ENCODE results near the gene ERGIC3.

DNA sequence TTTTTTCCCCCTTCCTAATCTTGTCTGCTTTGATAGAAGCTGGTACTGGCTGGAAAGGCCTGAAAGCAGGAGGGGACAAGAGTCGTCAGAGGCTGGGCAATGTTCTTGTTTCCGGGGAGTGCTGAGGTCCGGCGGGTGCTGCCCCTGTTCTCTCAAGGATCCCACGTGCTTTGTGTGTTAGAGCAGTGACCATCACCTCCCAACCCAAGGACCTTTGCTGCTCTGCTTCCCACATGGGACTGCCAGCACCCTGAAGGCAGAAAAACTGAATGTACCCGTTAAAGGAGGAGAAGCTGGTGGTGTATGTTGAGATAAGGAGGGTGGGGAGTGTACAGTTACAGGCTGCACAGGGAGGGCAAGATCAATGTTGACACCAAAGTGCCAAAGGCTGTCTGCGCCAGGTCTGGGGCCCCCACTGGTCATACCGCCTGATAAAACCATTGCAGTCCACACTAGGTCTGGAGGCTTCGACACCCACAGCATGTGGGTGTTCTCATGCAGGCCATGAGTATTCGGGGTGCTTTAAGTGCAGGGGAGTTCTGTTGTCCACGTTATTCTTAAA, 27.4 kb upstream of the ERGIC3 start:
- TF ChIP-seq, protein P1, sequence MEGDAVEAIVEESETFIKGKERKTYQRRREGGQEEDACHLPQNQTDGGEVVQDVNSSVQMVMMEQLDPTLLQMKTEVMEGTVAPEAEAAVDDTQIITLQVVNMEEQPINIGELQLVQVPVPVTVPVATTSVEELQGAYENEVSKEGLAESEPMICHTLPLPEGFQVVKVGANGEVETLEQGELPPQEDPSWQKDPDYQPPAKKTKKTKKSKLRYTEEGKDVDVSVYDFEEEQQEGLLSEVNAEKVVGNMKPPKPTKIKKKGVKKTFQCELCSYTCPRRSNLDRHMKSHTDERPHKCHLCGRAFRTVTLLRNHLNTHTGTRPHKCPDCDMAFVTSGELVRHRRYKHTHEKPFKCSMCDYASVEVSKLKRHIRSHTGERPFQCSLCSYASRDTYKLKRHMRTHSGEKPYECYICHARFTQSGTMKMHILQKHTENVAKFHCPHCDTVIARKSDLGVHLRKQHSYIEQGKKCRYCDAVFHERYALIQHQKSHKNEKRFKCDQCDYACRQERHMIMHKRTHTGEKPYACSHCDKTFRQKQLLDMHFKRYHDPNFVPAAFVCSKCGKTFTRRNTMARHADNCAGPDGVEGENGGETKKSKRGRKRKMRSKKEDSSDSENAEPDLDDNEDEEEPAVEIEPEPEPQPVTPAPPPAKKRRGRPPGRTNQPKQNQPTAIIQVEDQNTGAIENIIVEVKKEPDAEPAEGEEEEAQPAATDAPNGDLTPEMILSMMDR (IDR thresholded peaks at IDR 0.05): no peak
- TF ChIP-seq POLR2AphosphoS5 (IDR thresholded peaks at IDR 0.05; ENCODE audit: low read depth, low read length) (no peak), SIN3A (IDR thresholded peaks at IDR 0.05; ENCODE audit: borderline replicate concordance, insufficient read depth, low read depth, low read length) (no peak)
- TF ChIP-seq, protein P2, sequence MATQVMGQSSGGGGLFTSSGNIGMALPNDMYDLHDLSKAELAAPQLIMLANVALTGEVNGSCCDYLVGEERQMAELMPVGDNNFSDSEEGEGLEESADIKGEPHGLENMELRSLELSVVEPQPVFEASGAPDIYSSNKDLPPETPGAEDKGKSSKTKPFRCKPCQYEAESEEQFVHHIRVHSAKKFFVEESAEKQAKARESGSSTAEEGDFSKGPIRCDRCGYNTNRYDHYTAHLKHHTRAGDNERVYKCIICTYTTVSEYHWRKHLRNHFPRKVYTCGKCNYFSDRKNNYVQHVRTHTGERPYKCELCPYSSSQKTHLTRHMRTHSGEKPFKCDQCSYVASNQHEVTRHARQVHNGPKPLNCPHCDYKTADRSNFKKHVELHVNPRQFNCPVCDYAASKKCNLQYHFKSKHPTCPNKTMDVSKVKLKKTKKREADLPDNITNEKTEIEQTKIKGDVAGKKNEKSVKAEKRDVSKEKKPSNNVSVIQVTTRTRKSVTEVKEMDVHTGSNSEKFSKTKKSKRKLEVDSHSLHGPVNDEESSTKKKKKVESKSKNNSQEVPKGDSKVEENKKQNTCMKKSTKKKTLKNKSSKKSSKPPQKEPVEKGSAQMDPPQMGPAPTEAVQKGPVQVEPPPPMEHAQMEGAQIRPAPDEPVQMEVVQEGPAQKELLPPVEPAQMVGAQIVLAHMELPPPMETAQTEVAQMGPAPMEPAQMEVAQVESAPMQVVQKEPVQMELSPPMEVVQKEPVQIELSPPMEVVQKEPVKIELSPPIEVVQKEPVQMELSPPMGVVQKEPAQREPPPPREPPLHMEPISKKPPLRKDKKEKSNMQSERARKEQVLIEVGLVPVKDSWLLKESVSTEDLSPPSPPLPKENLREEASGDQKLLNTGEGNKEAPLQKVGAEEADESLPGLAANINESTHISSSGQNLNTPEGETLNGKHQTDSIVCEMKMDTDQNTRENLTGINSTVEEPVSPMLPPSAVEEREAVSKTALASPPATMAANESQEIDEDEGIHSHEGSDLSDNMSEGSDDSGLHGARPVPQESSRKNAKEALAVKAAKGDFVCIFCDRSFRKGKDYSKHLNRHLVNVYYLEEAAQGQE (IDR thresholded peaks at IDR 0.05; ENCODE audit: insufficient read depth in 1 of 2, low read depth in 2 of 2, low read length in 1 of 2): no peak

All from Panc1 (cell line).